ENCODE data around the gene ADAMTS6.
A peak's percentile ranks its signal among the peaks of the same experiment; 100 is the strongest.

ADAMTS6 gene

GRCh38 chr5:65441800-65442199 is 39.9 kb downstream of the ADAMTS6 start:
- Histone ChIP-seq H3K14ac (ENCODE audit: low read length in 2 of 2) (no peak overlapping the region), H2AFZ (ENCODE audit: low read depth, low read length) (no peak overlapping the region), H2BK15ac (ENCODE audit: low read depth, poor library complexity, severe bottlenecking) (no peak overlapping the region), H3K18ac (ENCODE audit: low read depth in 1 of 2, low read length in 2 of 2) (no peak overlapping the region), H3K36me3 (ENCODE audit: control insufficient read depth in 1 of 2, insufficient read depth in 2 of 2, low read depth in 1 of 2, low read length in 2 of 2) (peaks cover 0 to 47% of the 10 kb centered on the region in 2 experiments), H2BK12ac (ENCODE audit: low read length in 2 of 2) (no peak overlapping the region), H3K9me3 (ENCODE audit: control insufficient read depth, low read length) (no peaks in the 10 kb centered on the region), H3K9ac (ENCODE audit: low read length) (no peak overlapping the region), H3K27me3 (ENCODE audit: control insufficient read depth in 1 of 2, insufficient read depth in 1 of 2, low read length in 2 of 2) (no peaks in the 10 kb centered on the region), H3K27ac (ENCODE audit: low read length, poor library complexity, severe bottlenecking) (no peak overlapping the region), H3K4me1 (ENCODE audit: control insufficient read depth, insufficient read depth, low read depth, low read length) (no peaks in the 10 kb centered on the region), H3K4ac (ENCODE audit: low read depth in 1 of 2, low read length in 2 of 2) (no peak overlapping the region), H3K79me1 (replicated peaks; ENCODE audit: low read length, poor library complexity, severe bottlenecking) (no peaks in the 10 kb centered on the region), H3K4me3 (ENCODE audit: insufficient read depth in 1 of 2, low read depth in 1 of 2, low read length in 2 of 2) (no peak overlapping the region), H2BK5ac (ENCODE audit: low read depth, low read length, poor library complexity, severe bottlenecking) (peak overlapping the region; percentile 66), H4K8ac (ENCODE audit: low read length) (no peak overlapping the region), H3K4me2 (ENCODE audit: low read length, poor library complexity, severe bottlenecking) (no peak overlapping the region), H3K23ac (ENCODE audit: low read length in 2 of 2) (no peak overlapping the region), H2BK120ac (ENCODE audit: low read depth, low read length) (no peak overlapping the region), H2AK5ac (ENCODE audit: low read length, severe bottlenecking) (no peak overlapping the region), H4K91ac (ENCODE audit: low read length) (no peak overlapping the region)
- 100% methylated on average over 1 of the region's 4 CpGs for WGBS
- no peak for DNase-seq

GRCh38 chr5:65440456-65440855 is 41.3 kb downstream of the ADAMTS6 start:
- Histone ChIP-seq H2AK5ac (ENCODE audit: low read length, severe bottlenecking) (no peak overlapping the region), H3K18ac (ENCODE audit: low read depth in 1 of 2, low read length in 2 of 2) (no peak overlapping the region), H3K9ac (ENCODE audit: low read length) (no peak overlapping the region), H2BK120ac (ENCODE audit: low read depth, low read length) (no peak overlapping the region), H3K9me3 (ENCODE audit: control insufficient read depth, low read length) (no peaks in the 10 kb centered on the region), H3K79me1 (replicated peaks; ENCODE audit: low read length, poor library complexity, severe bottlenecking) (no peaks in the 10 kb centered on the region), H4K8ac (ENCODE audit: low read length) (no peak overlapping the region), H3K4ac (ENCODE audit: low read depth in 1 of 2, low read length in 2 of 2) (no peak overlapping the region), H3K27me3 (ENCODE audit: control insufficient read depth in 1 of 2, insufficient read depth in 1 of 2, low read length in 2 of 2) (no peaks in the 10 kb centered on the region), H3K27ac (ENCODE audit: low read length, poor library complexity, severe bottlenecking) (no peak overlapping the region), H3K23ac (ENCODE audit: low read length in 2 of 2) (no peak overlapping the region), H2AFZ (ENCODE audit: low read depth, low read length) (no peak overlapping the region), H3K36me3 (ENCODE audit: control insufficient read depth in 1 of 2, insufficient read depth in 2 of 2, low read depth in 1 of 2, low read length in 2 of 2) (peaks cover 0 to 50% of the 10 kb centered on the region in 2 experiments), H4K91ac (ENCODE audit: low read length) (no peak overlapping the region), H3K4me2 (ENCODE audit: low read length, poor library complexity, severe bottlenecking) (no peak overlapping the region), H3K14ac (ENCODE audit: low read length in 2 of 2) (no peak overlapping the region), H3K4me3 (ENCODE audit: insufficient read depth in 1 of 2, low read depth in 1 of 2, low read length in 2 of 2) (no peak overlapping the region), H2BK15ac (ENCODE audit: low read depth, poor library complexity, severe bottlenecking) (no peak overlapping the region), H2BK5ac (ENCODE audit: low read depth, low read length, poor library complexity, severe bottlenecking) (no peak overlapping the region), H2BK12ac (ENCODE audit: low read length in 2 of 2) (no peak overlapping the region), H3K4me1 (ENCODE audit: control insufficient read depth, insufficient read depth, low read depth, low read length) (no peaks in the 10 kb centered on the region)
- WGBS, result 100% methylated on average over 1 of the region's 1 CpG
- DNase-seq, result no peak

GRCh38 chr5:65434122-65434521 is 47.6 kb downstream of the ADAMTS6 start:
- Histone ChIP-seq H3K36me3 (ENCODE audit: control insufficient read depth in 1 of 2, insufficient read depth in 2 of 2, low read depth in 1 of 2, low read length in 2 of 2) (peaks cover 0 to 52% of the 10 kb centered on the region in 2 experiments), H3K4me1 (ENCODE audit: control insufficient read depth, insufficient read depth, low read depth, low read length) (no peaks in the 10 kb centered on the region), H2AK5ac (ENCODE audit: low read length, severe bottlenecking) (no peak overlapping the region), H3K18ac (ENCODE audit: low read depth in 1 of 2, low read length in 2 of 2) (no peak overlapping the region), H3K4ac (ENCODE audit: low read depth in 1 of 2, low read length in 2 of 2) (no peak overlapping the region), H2BK120ac (ENCODE audit: low read depth, low read length) (no peak overlapping the region), H3K14ac (ENCODE audit: low read length in 2 of 2) (no peak overlapping the region), H3K9ac (ENCODE audit: low read length) (no peak overlapping the region), H2AFZ (ENCODE audit: low read depth, low read length) (no peak overlapping the region), H4K91ac (ENCODE audit: low read length) (no peak overlapping the region), H2BK5ac (ENCODE audit: low read depth, low read length, poor library complexity, severe bottlenecking) (no peak overlapping the region), H2BK12ac (ENCODE audit: low read length in 2 of 2) (no peak overlapping the region), H3K27me3 (ENCODE audit: control insufficient read depth in 1 of 2, insufficient read depth in 1 of 2, low read length in 2 of 2) (no peaks in the 10 kb centered on the region), H3K23ac (ENCODE audit: low read length in 2 of 2) (no peak overlapping the region), H3K4me2 (ENCODE audit: low read length, poor library complexity, severe bottlenecking) (no peak overlapping the region), H4K8ac (ENCODE audit: low read length) (no peak overlapping the region), H3K4me3 (ENCODE audit: insufficient read depth in 1 of 2, low read depth in 1 of 2, low read length in 2 of 2) (no peak overlapping the region), H3K79me1 (replicated peaks; ENCODE audit: low read length, poor library complexity, severe bottlenecking) (no peaks in the 10 kb centered on the region), H2BK15ac (ENCODE audit: low read depth, poor library complexity, severe bottlenecking) (no peak overlapping the region), H3K27ac (ENCODE audit: low read length, poor library complexity, severe bottlenecking) (no peak overlapping the region), H3K9me3 (ENCODE audit: control insufficient read depth, low read length) (no peaks in the 10 kb centered on the region)
- no peak for DNase-seq
- WGBS, result 80% methylated on average over 1 of the region's 3 CpGs

DNA sequence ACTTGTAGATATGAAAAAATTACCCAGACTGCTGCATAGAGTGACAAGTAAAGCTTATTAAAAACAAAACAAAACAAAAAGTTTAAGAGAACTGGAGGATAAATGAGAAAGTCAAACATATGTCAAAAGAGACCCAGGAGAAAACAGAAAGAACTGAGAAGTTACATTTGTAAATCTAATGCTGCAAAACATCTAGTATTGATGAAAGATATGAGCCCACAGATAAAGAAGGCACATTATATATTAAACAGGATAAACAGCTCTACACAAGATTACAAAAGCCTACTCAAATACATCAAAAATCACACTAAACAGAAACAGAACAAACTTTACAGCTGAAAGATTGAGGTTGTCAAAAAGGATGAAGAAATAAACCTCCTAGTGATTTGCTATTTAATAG is 55.1 kb downstream of the ADAMTS6 start:
- no peak overlapping the region for H4K91ac ChIP-seq (ENCODE audit: low read length)
- H3K36me3 ChIP-seq (ENCODE audit: control insufficient read depth in 1 of 2, insufficient read depth in 2 of 2, low read depth in 1 of 2, low read length in 2 of 2), result peaks cover 0 to 52% of the 10 kb centered on the region in 2 experiments
- H2AFZ ChIP-seq (ENCODE audit: low read depth, low read length), result no peak overlapping the region
- no peak overlapping the region for H2BK15ac ChIP-seq (ENCODE audit: low read depth, poor library complexity, severe bottlenecking)
- no peak overlapping the region for H3K14ac ChIP-seq (ENCODE audit: low read length in 2 of 2)
- no peak overlapping the region for H2BK5ac ChIP-seq (ENCODE audit: low read depth, low read length, poor library complexity, severe bottlenecking)
- no peak overlapping the region for H3K23ac ChIP-seq (ENCODE audit: low read length in 2 of 2)
- H3K9ac ChIP-seq (ENCODE audit: low read length), result no peak overlapping the region
- peaks cover 11% of the 10 kb centered on the region for H3K9me3 ChIP-seq (ENCODE audit: control insufficient read depth, low read length)
- no peak overlapping the region for H2AK5ac ChIP-seq (ENCODE audit: low read length, severe bottlenecking)
- H3K4me1 ChIP-seq (ENCODE audit: control insufficient read depth, insufficient read depth, low read depth, low read length), result no peaks in the 10 kb centered on the region
- no peak overlapping the region for H3K4me3 ChIP-seq (ENCODE audit: insufficient read depth in 1 of 2, low read depth in 1 of 2, low read length in 2 of 2)
- no peaks in the 10 kb centered on the region for H3K27me3 ChIP-seq (ENCODE audit: control insufficient read depth in 1 of 2, insufficient read depth in 1 of 2, low read length in 2 of 2)
- H3K18ac ChIP-seq (ENCODE audit: low read depth in 1 of 2, low read length in 2 of 2), result no peak overlapping the region
- H4K8ac ChIP-seq (ENCODE audit: low read length), result no peak overlapping the region
- H3K4ac ChIP-seq (ENCODE audit: low read depth in 1 of 2, low read length in 2 of 2), result no peak overlapping the region
- no peak for DNase-seq
- H3K4me2 ChIP-seq (ENCODE audit: low read length, poor library complexity, severe bottlenecking), result no peak overlapping the region
- H3K27ac ChIP-seq (ENCODE audit: low read length, poor library complexity, severe bottlenecking), result no peak overlapping the region
- H2BK12ac ChIP-seq (ENCODE audit: low read length in 2 of 2), result no peak overlapping the region
- H3K79me1 ChIP-seq (replicated peaks; ENCODE audit: low read length, poor library complexity, severe bottlenecking), result peaks cover 1% of the 10 kb centered on the region
- H2BK120ac ChIP-seq (ENCODE audit: low read depth, low read length), result no peak overlapping the region

All from mesenchymal stem cell (in vitro differentiated cells and primary cell).